GM19438 (cell line): Measurements from ENCODE around the gene ACSL6.

Source experiments
- ATAC-seq: cut with Tn5 transposase; IDR thresholded peaks from one replicate; pipeline ENCODE4 v1.9.1; 2021; ENCODE audit warnings: low read depth; ENCODE audit not compliant: unreplicated experiment

Gene ACSL6

DNA sequence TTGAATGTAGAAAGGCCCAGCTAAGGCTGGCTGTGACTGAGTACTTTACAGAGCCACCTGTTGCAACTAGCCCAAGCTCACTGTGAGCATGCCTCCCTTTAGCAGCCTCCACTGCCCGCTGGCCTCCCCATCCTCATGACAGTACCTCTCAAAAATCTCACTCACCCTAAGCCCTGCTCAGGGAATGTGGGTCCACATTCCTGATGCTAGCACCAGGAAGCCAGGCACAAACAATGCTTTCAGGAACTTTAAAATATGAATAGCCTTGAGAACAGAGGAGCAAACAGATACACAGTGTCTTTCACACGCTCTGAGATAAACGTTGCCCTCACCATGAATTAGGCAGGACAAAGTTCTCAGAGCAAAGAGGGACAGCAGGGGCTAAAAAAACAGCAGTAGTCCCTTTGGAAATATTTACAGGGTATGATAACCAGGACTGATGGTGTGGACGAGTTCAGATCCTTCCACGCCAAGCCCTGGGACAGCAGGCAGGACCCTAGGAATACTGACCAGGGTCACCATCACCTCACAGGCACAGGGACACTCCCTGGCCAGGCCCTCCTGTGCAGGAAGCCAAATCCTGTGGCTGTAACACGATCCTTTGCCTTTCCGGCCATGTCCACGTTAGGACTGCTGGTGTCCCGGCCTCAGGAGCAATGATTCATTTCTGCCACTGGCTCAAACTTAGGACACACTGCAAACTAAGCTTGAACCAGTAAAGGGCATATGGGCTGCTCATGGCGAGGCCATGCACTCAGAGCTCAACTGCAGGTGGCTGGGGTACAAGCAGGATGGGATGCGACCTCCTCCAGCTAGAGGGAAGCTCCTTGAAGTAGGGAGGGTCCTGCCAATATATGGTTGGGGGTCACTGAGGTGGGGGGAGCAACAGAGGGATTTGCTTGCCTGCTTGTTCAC is 9.6 kb downstream of the ACSL6 start:
- no peak for ATAC-seq

DNA sequence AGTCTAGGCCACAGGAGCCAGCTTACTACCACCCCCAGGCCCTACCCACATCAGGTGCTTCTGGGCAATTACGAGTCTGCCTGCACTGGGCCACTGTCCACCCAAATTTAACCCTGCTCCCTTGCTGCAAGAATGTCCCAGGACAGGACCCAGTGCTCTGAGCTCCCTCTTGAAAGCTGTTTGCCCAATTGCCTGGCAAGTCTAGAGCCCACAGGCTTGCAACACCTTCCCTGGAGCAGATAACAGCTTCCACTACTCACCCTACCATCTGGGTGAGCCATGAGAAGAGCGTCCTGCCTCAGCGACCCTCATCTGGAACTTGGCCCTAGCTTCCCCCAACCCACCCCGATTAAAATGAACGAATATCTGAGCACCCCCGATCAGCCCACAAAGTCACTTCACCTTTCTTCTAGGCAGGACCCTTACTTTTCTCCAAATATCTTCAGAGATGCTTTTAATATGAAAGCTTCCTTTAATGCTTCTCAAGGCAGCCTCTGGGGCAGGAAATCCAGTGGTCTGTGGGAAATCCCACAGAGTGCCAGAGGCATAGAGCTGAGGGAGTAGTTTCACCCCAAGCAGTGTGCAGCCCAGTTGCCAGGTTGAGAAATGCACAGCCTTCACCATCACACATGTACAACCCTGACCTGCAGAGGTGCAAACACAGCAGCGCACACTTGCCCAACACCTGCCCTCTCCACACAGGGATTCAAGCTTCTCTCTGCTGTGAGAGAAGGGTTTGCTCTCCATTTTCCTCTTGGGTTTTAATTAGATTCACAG is 10.6 kb downstream of the ACSL6 start:
- no peak for ATAC-seq

DNA sequence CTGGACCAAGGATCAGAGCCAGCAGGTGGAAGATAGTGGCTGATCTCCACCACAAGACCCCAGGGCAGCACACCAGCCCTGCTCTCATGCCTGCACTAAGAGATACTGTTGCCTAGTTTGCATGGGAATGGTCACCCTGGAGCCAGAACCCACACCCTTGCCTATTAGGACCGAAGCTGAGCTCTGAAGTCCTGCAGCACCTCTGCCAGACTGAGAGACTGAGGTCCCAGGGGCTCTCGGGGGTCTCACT is 11.3 kb downstream of the ACSL6 start:
- ATAC-seq = no peak

DNA sequence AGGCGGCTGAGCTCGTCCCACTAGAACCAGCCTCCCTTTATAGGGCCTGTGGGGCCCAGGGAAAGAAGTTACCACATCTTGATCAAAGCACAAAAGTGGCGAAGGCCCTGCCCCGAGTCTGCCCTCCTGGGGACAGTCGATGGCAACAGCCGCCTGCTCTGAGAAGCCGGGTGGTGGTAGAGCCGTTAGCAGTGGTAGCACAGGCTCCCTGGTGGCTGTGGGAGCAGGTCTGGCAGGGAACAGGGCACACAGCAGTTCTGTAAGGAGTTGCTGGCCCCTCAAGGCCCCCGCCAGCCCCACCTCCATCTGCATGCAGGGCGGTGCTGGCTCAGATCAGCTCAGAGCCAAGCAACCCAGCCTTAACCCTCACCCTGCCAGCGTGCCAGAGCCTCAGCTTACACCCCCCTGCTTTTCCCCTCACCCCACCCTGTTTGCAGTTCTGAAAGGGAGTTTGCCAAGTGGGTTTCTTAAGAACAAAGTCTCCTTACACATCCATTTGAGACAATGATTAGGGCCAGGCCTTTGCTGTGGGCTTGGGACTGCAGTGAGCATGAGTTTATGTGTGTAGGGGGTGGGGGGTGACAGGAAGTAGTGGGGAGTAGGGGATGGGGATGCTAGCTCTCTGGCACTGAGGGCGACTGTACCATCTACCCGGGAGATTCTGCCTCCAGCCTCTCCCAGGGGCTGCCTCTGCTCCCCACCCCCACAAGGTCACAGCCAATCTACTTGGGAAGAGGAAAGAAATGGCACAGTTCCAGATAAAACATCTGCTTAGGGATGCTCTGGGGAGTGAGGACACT is 11.8 kb downstream of the ACSL6 start:
- ATAC-seq = no peak

DNA sequence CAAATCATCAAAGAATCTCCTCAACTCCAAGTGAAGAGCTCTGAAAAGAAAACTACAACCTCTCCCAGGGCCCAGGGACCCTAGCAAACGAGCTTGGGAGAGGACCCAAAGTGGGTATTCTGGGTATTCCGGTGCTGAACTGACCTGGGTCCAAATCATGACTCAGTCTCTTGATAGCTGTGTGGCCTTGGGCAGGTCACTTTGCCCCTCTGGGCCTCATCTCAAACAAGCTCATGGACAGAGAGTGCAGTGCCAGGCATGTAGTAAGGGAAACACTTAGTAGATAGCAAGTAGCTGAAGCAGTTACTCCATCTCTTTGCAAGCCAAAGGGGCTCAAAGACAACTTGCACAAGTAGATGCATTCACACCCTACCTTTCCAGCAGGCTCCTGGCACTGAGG is 12.4 kb downstream of the ACSL6 start:
- no peak for ATAC-seq

DNA sequence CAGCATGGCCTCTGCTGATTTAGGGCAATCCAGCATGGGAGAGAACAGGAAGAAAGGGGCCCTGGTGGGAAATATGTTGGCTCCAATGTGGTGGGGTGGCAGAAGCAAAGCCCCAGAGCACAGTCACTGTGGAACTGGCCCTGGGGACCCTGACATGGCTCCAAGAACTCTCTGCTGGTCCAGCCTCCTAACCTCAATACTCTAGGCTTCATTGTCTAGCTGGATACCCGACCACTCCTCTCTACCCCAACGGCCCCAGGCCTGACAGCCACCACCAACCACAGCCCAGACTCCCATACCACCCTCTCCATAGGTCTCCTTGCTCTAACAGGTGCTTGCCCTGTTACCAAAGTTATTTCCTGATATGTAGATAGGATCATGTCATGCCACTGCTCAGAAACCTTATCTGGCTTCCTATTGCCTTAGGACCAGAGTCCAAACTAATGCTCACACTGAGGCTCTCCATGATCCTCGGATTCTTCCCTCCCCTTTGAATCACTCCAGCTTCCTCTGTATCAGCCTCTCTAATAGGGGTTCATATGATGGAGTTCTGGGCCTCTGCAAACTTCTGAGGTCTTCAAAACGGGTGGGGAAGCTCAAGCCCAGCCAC is 12.9 kb downstream of the ACSL6 start:
- no peak for ATAC-seq

GRCh38 chr5:131997727-131998117 is 13.7 kb downstream of the ACSL6 start:
- no peak for ATAC-seq

- ATAC-seq = no peak
Measured at GRCh38 chr5:131997026-131997726, 14.3 kb downstream of the ACSL6 start.

- no peak for ATAC-seq
Measured at GRCh38 chr5:131996210-131997025, 15.0 kb downstream of the ACSL6 start.

DNA sequence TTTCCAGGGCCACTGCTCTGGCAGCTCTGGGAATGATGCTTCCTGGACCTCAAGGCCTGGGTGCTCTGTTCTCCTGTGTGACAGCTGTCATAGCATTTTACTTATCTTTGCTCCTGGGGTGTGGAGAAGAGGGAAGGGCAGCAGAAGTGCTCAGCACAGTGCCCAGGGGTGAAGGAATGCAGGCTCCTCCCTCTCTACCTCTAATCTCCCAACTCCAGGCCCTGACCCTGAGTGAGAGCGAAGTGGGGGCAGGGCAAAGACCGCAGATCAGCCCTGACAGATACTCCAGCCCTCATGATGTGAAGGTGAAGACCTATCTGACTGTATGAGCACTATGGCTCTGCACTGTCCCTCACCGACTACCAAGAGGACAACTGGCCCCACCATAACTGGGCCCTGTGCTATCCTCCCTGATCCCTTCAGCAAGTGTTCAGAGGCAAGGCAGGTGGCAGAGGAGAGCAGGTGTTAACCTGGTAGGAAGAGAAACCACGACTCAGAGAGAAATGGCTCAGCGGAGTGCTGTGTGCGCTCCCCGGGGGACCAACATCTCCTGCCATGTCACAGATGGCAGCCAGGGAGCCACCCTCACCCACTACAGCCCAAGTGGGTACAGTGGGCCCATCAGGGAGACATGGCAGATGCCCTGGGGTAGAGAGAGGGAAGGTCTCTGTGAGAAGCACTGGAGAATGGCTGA is 16.8 kb downstream of the ACSL6 start:
- ATAC-seq = no peak

- ATAC-seq = no peak
Measured at GRCh38 chr5:131994090-131994489, 17.4 kb downstream of the ACSL6 start.

GRCh38 chr5:131993676-131994075 is 17.8 kb downstream of the ACSL6 start:
- no peak for ATAC-seq

DNA sequence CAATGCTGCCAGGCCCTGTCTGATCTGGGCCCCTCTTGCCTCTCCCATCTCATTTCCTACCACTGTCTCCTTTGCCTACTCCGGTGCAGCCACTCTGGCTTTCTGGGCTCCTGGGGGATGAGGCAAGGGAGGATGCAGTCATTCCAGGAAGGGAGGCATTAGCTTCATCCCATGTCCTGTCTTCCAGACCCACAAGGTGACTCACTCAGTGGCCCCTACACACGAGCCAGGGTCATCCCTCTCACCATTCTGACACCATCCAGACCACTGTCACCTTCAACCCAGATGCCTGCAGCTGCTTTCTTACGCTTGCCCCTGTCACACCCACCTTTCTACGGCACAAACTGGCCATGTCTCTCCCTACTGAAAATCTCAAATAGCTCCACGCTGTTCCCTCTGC is 19.1 kb downstream of the ACSL6 start:
- ATAC-seq = no peak

DNA sequence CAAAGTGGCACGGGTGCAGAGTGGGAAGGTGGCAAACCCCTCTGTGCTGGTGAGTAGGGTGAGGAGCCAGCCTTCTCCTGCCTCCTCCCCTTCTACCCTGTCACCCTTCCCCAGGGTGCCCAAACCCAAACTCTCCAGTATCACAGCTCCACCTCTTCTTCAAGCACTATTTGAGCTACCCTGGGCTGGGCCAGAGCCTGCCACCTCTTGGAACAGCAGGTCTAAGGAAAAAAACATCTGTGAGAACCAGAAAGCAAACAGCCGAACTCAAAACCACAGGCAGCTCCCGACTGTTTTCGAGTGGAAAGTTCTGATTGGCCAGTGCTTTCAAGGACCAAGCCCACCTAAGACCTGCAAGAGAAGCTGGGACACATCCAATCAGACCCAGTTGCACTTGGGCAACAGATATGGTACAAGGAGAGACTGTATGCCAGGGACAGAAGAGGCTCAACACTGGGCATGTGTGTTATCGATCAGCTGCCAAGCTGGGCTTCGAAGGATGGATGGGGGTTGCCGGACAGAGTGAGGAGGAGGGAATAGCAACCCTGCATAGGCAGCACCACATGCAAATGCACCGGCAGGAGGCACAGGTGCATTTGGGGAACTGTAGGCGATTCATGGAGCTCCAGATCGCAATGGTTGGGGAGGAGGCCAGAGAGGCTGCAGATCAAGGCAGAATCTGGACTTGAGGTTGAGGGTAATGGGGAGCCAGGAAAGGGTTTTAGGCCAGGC is 19.7 kb downstream of the ACSL6 start:
- no peak for ATAC-seq

- ATAC-seq = no peak
Measured at GRCh38 chr5:131990716-131991115, 20.7 kb downstream of the ACSL6 start.

GRCh38 chr5:131988601-131989000 is 22.9 kb downstream of the ACSL6 start:
- no peak for ATAC-seq

DNA sequence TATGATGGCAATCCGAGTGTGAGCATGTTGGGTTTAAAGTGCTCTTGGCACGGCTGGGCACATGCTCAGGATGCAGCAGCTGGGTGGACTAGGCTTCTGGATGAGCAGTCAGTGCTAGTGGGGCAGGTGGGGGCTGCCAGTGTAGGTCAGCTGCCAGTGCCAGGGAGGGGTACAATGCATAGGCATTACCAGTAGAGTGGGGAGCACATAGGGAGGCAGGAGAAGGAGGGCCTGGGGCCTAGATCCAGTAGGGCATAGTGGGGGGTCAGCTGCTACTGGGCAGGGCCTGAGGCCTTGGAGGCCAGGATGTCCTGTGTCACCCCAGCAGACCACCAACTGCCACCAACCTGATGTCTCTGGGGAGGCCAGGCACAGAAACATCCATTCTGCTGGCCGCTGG is 24.2 kb downstream of the ACSL6 start:
- no peak for ATAC-seq
